ENCODE measurements around the gene ADAMTS14.

Gene ADAMTS14

GRCh38 chr10:70738006-70738760 is 65.9 kb downstream of the ADAMTS14 start:
- DNase-seq: no peak

- no peak for DNase-seq
Observed at GRCh38 chr10:70738761-70739121, 66.4 kb downstream of the ADAMTS14 start.

GRCh38 chr10:70740406-70741288 is 68.3 kb downstream of the ADAMTS14 start:
- no peak for DNase-seq

GRCh38 chr10:70742537-70743429 is 70.5 kb downstream of the ADAMTS14 start:
- no peak for DNase-seq

- DNase-seq: no peak
Observed at GRCh38 chr10:70743430-70743788, 71.1 kb downstream of the ADAMTS14 start.

GRCh38 chr10:70743879-70744278 is 71.6 kb downstream of the ADAMTS14 start:
- DNase-seq: no peak

- DNase-seq: no peak
Observed at GRCh38 chr10:70744617-70745143, 72.4 kb downstream of the ADAMTS14 start.

GRCh38 chr10:70745555-70745954 is 73.2 kb downstream of the ADAMTS14 start:
- DNase-seq: no peak

GRCh38 chr10:70747192-70747965 is 75.1 kb downstream of the ADAMTS14 start:
- DNase-seq: no peak

GRCh38 chr10:70748305-70748704 is 76.0 kb downstream of the ADAMTS14 start:
- DNase-seq: no peak

- DNase-seq: no peak
Observed at GRCh38 chr10:70748801-70749573, 76.7 kb downstream of the ADAMTS14 start.

- no peak for DNase-seq
Observed at GRCh38 chr10:70749756-70750155, 77.5 kb downstream of the ADAMTS14 start.

GRCh38 chr10:70750156-70750703 is 77.9 kb downstream of the ADAMTS14 start:
- DNase-seq: no peak

- DNase-seq: no peak
Observed at GRCh38 chr10:70751356-70751755, 79.0 kb downstream of the ADAMTS14 start.

- no peak for DNase-seq
Observed at GRCh38 chr10:70751991-70752390, 79.7 kb downstream of the ADAMTS14 start.

GRCh38 chr10:70752571-70752970 is 80.3 kb downstream of the ADAMTS14 start:
- DNase-seq: no peak

- DNase-seq: no peak
Observed at GRCh38 chr10:70753026-70753663, 80.8 kb downstream of the ADAMTS14 start.

- DNase-seq: no peak
Observed at GRCh38 chr10:70753841-70754621, 81.7 kb downstream of the ADAMTS14 start.

GRCh38 chr10:70756700-70757360 is 84.5 kb downstream of the ADAMTS14 start:
- DNase-seq: no peak

All from activated CD4-positive, CD25-positive, alpha-beta regulatory T cell treated with anti-CD3 and anti-CD28 coated beads, Interleukin-2, amount 50 U/mL, for 72 hours (primary cell).